SU-DHL-6 (cell line): ENCODE measurements around the gene PSMC4.

Experiments
- H2AFZ ChIP-seq: fragments of 200-600 bp; sonication (generic); 2 replicates; pipeline ENCODE4 v1.6.1; 2014; ENCODE audit warnings: low read depth, mild to moderate bottlenecking, moderate library complexity, mixed read lengths, antibody characterized with exemption, low read length; ENCODE audit not compliant: severe bottlenecking
- H3F3A ChIP-seq: fragments of 200-600 bp; shearing (Covaris generic); 2 replicates; pipeline ENCODE4 v1.6.0; 2016; ENCODE audit warnings: antibody characterized with exemption, mild to moderate bottlenecking; ENCODE audit not compliant: insufficient read depth
- H3K27ac ChIP-seq: fragments of 200-600 bp; sonication (generic); 2 replicates; pipeline ENCODE4 v1.5.1; 2016; ENCODE audit warnings: low read depth, mild to moderate bottlenecking, low read length, moderate library complexity, mixed read lengths
- H3K27me3 ChIP-seq: fragments of 200-600 bp; sonication (generic), shearing (Covaris generic); 2 replicates; pipeline ENCODE4 v1.6.0; 2014; ENCODE audit warnings: mild to moderate bottlenecking, low read length
- H3K36me3 ChIP-seq: fragments of 200-600 bp; sonication (generic); 2 replicates; pipeline ENCODE4 v1.6.1; 2014; ENCODE audit warnings: mild to moderate bottlenecking, low read length, mixed read lengths
- H3K4me2 ChIP-seq: fragments of 300-600, 200-600 bp; shearing (Covaris generic), sonication (generic); 2 replicates; pipeline ENCODE4 v1.6.0; 2014; ENCODE audit warnings: low read length, low read depth, mild to moderate bottlenecking; ENCODE audit not compliant: poor library complexity, severe bottlenecking
- H3K4me3 ChIP-seq: fragments of 200-600 bp; sonication (generic); 2 replicates; pipeline ENCODE4 v1.5.1; 2014; ENCODE audit warnings: antibody characterized with exemption, low read length, mild to moderate bottlenecking, mixed read lengths; ENCODE audit not compliant: insufficient read depth, poor library complexity, severe bottlenecking
- H3K79me2 ChIP-seq: fragments of 200-600 bp; sonication (generic); 2 replicates; pipeline ENCODE4 v1.6.1; 2014; ENCODE audit warnings: mild to moderate bottlenecking, low read length, moderate library complexity; ENCODE audit not compliant: insufficient read depth
- H3K9ac ChIP-seq: fragments of 200-600 bp; sonication (generic); 2 replicates; pipeline ENCODE4 v1.7.0; 2014; ENCODE audit warnings: mild to moderate bottlenecking, low read length
- H3K9me2 ChIP-seq: fragments of 200-600 bp; sonication (generic); replicated peaks from 2 replicates; pipeline ENCODE4 v1.6.1; 2014; ENCODE audit warnings: low read length; ENCODE audit not compliant: insufficient read depth
- H3K9me3 ChIP-seq: fragments of 200-600 bp; sonication (generic); 2 replicates; pipeline ENCODE4 v1.6.1; 2014; ENCODE audit warnings: low read length, mixed read lengths; ENCODE audit not compliant: insufficient read depth
- H4K20me1 ChIP-seq: fragments of 200-600 bp; sonication (generic); 2 replicates; pipeline ENCODE4 v1.6.1; 2014; ENCODE audit warnings: low read depth, mild to moderate bottlenecking, antibody characterized with exemption, low read length, moderate library complexity, mixed read lengths
- CTCF ChIP-seq: fragments of 200-600 bp; sonication (generic); IDR thresholded peaks from one replicate; pipeline ENCODE4 v1.5.1; 2017; ENCODE audit warnings: antibody characterized with exemption, mild to moderate bottlenecking, low read length, moderate library complexity; ENCODE audit not compliant: insufficient read depth, poor library complexity, severe bottlenecking
- EZH2phosphoT487 ChIP-seq: fragments of 200-600 bp; sonication (generic), shearing (Covaris generic); conservative IDR thresholded peaks from 2 replicates; pipeline ENCODE4 v1.6.1; 2018; ENCODE audit warnings: mild to moderate bottlenecking, antibody characterized with exemption, low read length, moderate library complexity, mixed read lengths

Gene PSMC4

GRCh38 chr19:39934584-39935363 lies 36.2 kb upstream of the PSMC4 start, which contains the start of gene FCGBP:
FCGBP (minus strand) TSS chr19:39934634.
- no peak for TF ChIP-seq CTCF
- TF ChIP-seq EZH2phosphoT487 = no peak

GRCh38 chr19:39935364-39935661 lies 35.7 kb upstream of the PSMC4 start:
- Histone ChIP-seq H3K9me2 (no peaks in the 10 kb centered on the region), H4K20me1 (no peaks in the 10 kb centered on the region), H3K9ac (no peak overlapping the region), H3K4me2 (no peak overlapping the region), H2AFZ (no peak overlapping the region), H3F3A (peaks cover 21% of the 10 kb centered on the region), H3K9me3 (no peaks in the 10 kb centered on the region), H3K4me3 (no peak overlapping the region), H3K27ac (no peak overlapping the region), H3K27me3 (no peaks in the 10 kb centered on the region), H3K36me3 (peaks cover 3% of the 10 kb centered on the region; the same call in 1 of the 2 replicates), H3K79me2 (no peaks in the 10 kb centered on the region)
- TF ChIP-seq CTCF (no peak), EZH2phosphoT487 (no peak)

More at GRCh38 chr19:39934584-39935363, 36.2 kb upstream of the PSMC4 start, which contains the start of gene FCGBP:
- H4K20me1 ChIP-seq = no peaks in the 10 kb centered on the region
- H3K4me2 ChIP-seq = no peak within 1 kb of the TSS
- H2AFZ ChIP-seq = no peak within 1 kb of the TSS
- no peaks in the 10 kb centered on the region for H3K9me2 ChIP-seq
- H3K36me3 ChIP-seq = no peaks in the 10 kb centered on the region
- H3K4me3 ChIP-seq = no peak within 1 kb of the TSS
- peaks cover 18% of the 10 kb centered on the region for H3F3A ChIP-seq
- no peaks in the 10 kb centered on the region for H3K79me2 ChIP-seq
- peak within 1 kb of the TSS; percentile 23; the same call in 1 of the 2 replicates for H3K27ac ChIP-seq
- H3K27me3 ChIP-seq = no peaks in the 10 kb centered on the region
- H3K9ac ChIP-seq = no peak within 1 kb of the TSS
- no peaks in the 10 kb centered on the region for H3K9me3 ChIP-seq

GRCh38 chr19:39936020-39936419 lies 34.9 kb upstream of the PSMC4 start:
- H3F3A ChIP-seq = peaks cover 28% of the 10 kb centered on the region
- peaks cover 10% of the 10 kb centered on the region for H3K36me3 ChIP-seq
- H3K9me2 ChIP-seq = no peaks in the 10 kb centered on the region
- H3K79me2 ChIP-seq = no peaks in the 10 kb centered on the region
- H3K9ac ChIP-seq = peak overlapping the region; percentile 15
- H3K27ac ChIP-seq = peak overlapping the region; percentile 12
- no peaks in the 10 kb centered on the region for H3K9me3 ChIP-seq
- no peaks in the 10 kb centered on the region for H3K27me3 ChIP-seq
- no peak for TF ChIP-seq CTCF
- TF ChIP-seq EZH2phosphoT487 = no peak
- H3K4me3 ChIP-seq = no peak overlapping the region
- no peak overlapping the region for H2AFZ ChIP-seq
- no peak overlapping the region for H3K4me2 ChIP-seq
- no peaks in the 10 kb centered on the region for H4K20me1 ChIP-seq
